Lower lobe of right lung (tissue), 2 donors: Measurements from ENCODE around the gene RMND1. TPM values are rescaled to one million over a fixed set of nuclear protein-coding genes. Genes with fewer than 3 reads are reported as not detected.
A peak's percentile ranks its signal among the peaks of the same experiment; 100 is the strongest.
"Not testable (repeated sequence)": the region's sequence is repeated elsewhere in the genome, so short reads cannot be mapped to it uniquely, and the experiment has no call there.

Experiments
- ATAC-seq, 2 donors: fragments of 200-7000 bp; cut with Tn5 transposase; one replicate each; pipeline ENCODE4 v1.9.1; 2020 to 2022; ENCODE audit warnings: mild to moderate bottlenecking in 2 of 2, moderate library complexity in 2 of 2
- DNase-seq: peaks from one replicate; pipeline ENCODE4 v3.0.0-alpha.2; 2020
- H3K27ac ChIP-seq: fragments of 200-600 bp; one replicate; pipeline ENCODE4 v1.8.0; 2022
- H3K27me3 ChIP-seq: fragments of 200-600 bp; one replicate; pipeline ENCODE4 v1.8.0; 2022; ENCODE audit warnings: low read depth
- H3K36me3 ChIP-seq: fragments of 200-600 bp; one replicate; pipeline ENCODE4 v1.8.0; 2022; ENCODE audit warnings: mild to moderate bottlenecking
- H3K4me1 ChIP-seq: fragments of 200-600 bp; one replicate; pipeline ENCODE4 v1.8.0; 2022
- H3K4me3 ChIP-seq: fragments of 200-600 bp; one replicate; pipeline ENCODE4 v1.8.0; 2022; ENCODE audit warnings: mild to moderate bottlenecking
- H3K9me3 ChIP-seq: fragments of 200-600 bp; one replicate; pipeline ENCODE4 v1.8.0; 2022
- intact Hi-C: fragments of 100-400 bp; cut with DNase I; formaldehyde crosslinking; loops from one replicate; pipeline ENCODE4 v1.11.0; 2022
- total RNA-seq: library from RNA; stranded (reverse); fragmentation: NEBNext Ultra II Directional; extraction: Animal tissue kit (Norgen Biotek cat#: 25700); gene quantifications from one replicate; pipeline ENCODE4 v1.2.1, GENCODE V29; 2021
- TF ChIP-seq, protein P1 (sequence below): fragments of 200-600 bp; IDR thresholded peaks from one replicate; pipeline ENCODE4 v1.8.0; 2022; ENCODE audit warnings: antibody characterized with exemption, mild to moderate bottlenecking
- donor health status: DM: no; HTN: yes; CAD: no; lungs with severe emphysema.

The RMND1 gene
- total RNA-seq, 1 donor from 2014 or later: 19.5 TPM

GRCh38 chr6:151477726-151478125 lies 25.8 kb upstream of the RMND1 start:
- Histone ChIP-seq H3K27ac (no peak overlapping the region), H3K9me3 (no peaks in the 10 kb centered on the region), H3K36me3 (no peaks in the 10 kb centered on the region), H3K4me1 (no peaks in the 10 kb centered on the region), H3K27me3 (no peaks in the 10 kb centered on the region), H3K4me3 (no peak overlapping the region)
- TF ChIP-seq, protein P1, sequence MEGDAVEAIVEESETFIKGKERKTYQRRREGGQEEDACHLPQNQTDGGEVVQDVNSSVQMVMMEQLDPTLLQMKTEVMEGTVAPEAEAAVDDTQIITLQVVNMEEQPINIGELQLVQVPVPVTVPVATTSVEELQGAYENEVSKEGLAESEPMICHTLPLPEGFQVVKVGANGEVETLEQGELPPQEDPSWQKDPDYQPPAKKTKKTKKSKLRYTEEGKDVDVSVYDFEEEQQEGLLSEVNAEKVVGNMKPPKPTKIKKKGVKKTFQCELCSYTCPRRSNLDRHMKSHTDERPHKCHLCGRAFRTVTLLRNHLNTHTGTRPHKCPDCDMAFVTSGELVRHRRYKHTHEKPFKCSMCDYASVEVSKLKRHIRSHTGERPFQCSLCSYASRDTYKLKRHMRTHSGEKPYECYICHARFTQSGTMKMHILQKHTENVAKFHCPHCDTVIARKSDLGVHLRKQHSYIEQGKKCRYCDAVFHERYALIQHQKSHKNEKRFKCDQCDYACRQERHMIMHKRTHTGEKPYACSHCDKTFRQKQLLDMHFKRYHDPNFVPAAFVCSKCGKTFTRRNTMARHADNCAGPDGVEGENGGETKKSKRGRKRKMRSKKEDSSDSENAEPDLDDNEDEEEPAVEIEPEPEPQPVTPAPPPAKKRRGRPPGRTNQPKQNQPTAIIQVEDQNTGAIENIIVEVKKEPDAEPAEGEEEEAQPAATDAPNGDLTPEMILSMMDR: no peak
- ATAC-seq (no peak), DNase-seq (no peak)
- intact Hi-C loops: no loop called here

DNA sequence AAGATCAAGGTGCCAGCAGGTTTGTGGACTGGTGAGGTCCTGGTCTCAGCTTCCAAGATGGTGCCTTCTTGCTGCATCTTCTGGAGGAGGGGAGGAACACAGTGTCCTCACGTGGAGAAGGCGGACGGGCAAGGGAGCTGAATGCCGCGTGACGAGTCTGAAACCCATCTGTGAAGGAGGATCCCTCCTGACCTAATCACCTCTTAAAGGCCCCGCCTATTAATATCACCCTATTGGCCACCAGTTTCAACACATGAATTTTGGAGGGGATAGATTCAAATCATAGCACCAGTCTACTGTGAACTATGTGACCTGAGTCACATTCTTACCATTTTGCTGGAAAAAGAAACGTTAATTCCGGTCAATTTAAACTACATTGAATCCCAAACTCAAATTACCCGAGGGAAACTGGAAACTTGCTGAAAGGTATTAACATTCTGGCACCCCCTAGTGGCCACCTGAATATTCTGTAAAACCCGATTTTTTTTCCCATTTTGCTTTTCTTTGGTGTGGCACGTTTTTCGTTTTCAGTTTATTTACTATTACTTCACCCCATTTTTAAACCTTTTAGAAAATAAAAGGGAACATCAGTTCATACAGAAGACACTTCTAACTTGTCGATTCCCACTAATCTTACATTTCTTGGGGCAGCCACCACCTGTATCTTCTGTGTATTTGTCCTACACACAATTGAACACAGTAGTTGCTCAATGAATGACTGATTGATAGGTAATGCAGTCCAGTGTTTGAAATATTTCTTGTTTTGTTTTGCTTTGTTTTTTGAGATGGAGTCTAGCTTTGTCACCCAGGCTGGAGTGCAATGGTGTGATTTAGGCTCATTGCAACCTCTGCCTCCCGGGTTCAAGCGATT lies 24.0 kb upstream of the RMND1 start:
- Histone ChIP-seq H3K9me3 (no peaks in the 10 kb centered on the region), H3K27me3 (no peaks in the 10 kb centered on the region), H3K4me3 (peak overlapping the region; percentile 22), H3K36me3 (no peaks in the 10 kb centered on the region), H3K4me1 (no peaks in the 10 kb centered on the region), H3K27ac (no peak overlapping the region)
- DNase-seq (peak; percentile 60), ATAC-seq (peak; percentile 77 to 78)
- TF ChIP-seq, protein P1: peak; percentile 86
- intact Hi-C loops: no loop called here

GRCh38 chr6:151464702-151465101 lies 12.8 kb upstream of the RMND1 start:
- Histone ChIP-seq H3K27ac (no peak overlapping the region), H3K36me3 (peaks cover 72% of the 10 kb centered on the region), H3K27me3 (no peaks in the 10 kb centered on the region), H3K4me3 (no peak overlapping the region), H3K4me1 (peaks cover 5% of the 10 kb centered on the region), H3K9me3 (no peaks in the 10 kb centered on the region)
- TF ChIP-seq, protein P1: no peak
- ATAC-seq (no peak), DNase-seq (no peak)
- intact Hi-C loops: no loop called here

GRCh38 chr6:151461673-151462072 lies 9.7 kb upstream of the RMND1 start:
- H3K27ac ChIP-seq: no peak overlapping the region
- H3K9me3 ChIP-seq: no peaks in the 10 kb centered on the region
- TF ChIP-seq, protein P1: no peak
- no peak overlapping the region for H3K4me3 ChIP-seq
- intact Hi-C loops: no loop called here
- DNase-seq: no peak
- peaks cover 18% of the 10 kb centered on the region for H3K4me1 ChIP-seq
- no peak for ATAC-seq
- H3K36me3 ChIP-seq: peaks cover 71% of the 10 kb centered on the region
- no peaks in the 10 kb centered on the region for H3K27me3 ChIP-seq

DNA sequence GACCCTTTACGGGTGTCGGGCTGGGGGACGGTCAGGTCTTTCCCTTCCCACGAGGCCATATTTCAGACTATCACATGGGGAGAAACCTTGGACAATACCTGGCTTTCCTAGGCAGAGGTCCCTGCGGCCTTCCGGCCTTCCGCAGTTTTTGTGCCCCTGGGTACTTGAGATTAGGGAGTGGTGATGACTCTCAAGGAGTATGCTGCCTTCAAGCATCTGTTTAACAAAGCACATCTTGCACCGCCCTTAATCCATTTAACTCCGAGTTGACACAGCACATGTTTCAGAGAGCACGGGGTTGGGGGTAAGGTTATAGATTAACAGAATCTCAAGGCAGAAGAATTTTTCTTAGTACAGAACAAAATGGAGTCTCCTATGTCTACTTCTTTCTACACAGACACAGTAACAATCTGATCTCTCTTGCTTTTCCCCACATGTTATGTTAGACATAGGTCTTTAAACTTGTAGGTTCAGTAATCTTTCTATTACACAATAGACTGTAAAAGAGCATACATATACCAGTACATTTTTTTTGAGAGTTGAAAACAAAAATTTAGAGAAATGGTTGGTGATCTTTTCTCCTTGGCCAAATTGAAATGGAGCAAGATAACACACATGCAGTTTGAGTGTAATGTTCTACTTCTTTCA lies 3.9 kb upstream of the RMND1 start:
- H3K27me3 ChIP-seq, H3K4me3 ChIP-seq, H3K9me3 ChIP-seq, intact Hi-C loops, ATAC-seq: not testable (repeated sequence)
- H3K27ac ChIP-seq: peak overlapping the region; percentile 24
- peak; percentile 70 for DNase-seq
- H3K4me1 ChIP-seq: peaks cover 43% of the 10 kb centered on the region
- peaks cover 36% of the 10 kb centered on the region for H3K36me3 ChIP-seq
